GM12873 (cell line): ENCODE data around the gene FBXW8.

Experiments used
- CTCF ChIP-seq: IDR thresholded peaks from 2 replicates; pipeline ENCODE4 v1.5.1; 2012; ENCODE audit warnings: low read depth, mild to moderate bottlenecking, moderate library complexity, low read length, control low read depth; ENCODE audit not compliant: insufficient read depth; ENCODE audit errors: missing control alignments

FBXW8 gene

GRCh38 chr12:116984098-116984497 lies 73.3 kb downstream of the FBXW8 start:
- no peak for TF ChIP-seq CTCF

- no peak for TF ChIP-seq CTCF
These were observed 79.6 kb downstream of the FBXW8 start for GRCh38 chr12:116990329-116990728.

GRCh38 chr12:116990971-116991966 lies 80.5 kb downstream of the FBXW8 start:
- TF ChIP-seq CTCF: no peak

- TF ChIP-seq CTCF: no peak
These were observed 85.3 kb downstream of the FBXW8 start for GRCh38 chr12:116996093-116996492.

- no peak for TF ChIP-seq CTCF
These were observed 85.9 kb downstream of the FBXW8 start for GRCh38 chr12:116996621-116997020.

GRCh38 chr12:116999066-116999465 lies 88.3 kb downstream of the FBXW8 start:
- TF ChIP-seq CTCF: no peak

- TF ChIP-seq CTCF: no peak
These were observed 89.6 kb downstream of the FBXW8 start for GRCh38 chr12:117000316-117000715.
